HG02973 (cell line): Measurements from ENCODE around the gene TMEM30B.
"Not testable (repeated sequence)": the region's sequence is repeated elsewhere in the genome, so short reads cannot be mapped to it uniquely, and the experiment has no call there.

ENCODE experiments used
- ATAC-seq: cut with Tn5 transposase; IDR thresholded peaks from one replicate; pipeline ENCODE4 v1.9.1; 2021; ENCODE audit warnings: moderate library complexity; ENCODE audit not compliant: unreplicated experiment

TMEM30B gene

GRCh38 chr14:61281186-61281947 is at the start of gene TMEM30B:
Gene TMEM30B, minus strand, starts transcription at chr14:61281338. Its CDS starts 191 bp downstream, at chr14:61281147.
- ATAC-seq: no peak

- ATAC-seq: no peak
Observed at GRCh38 chr14:61330511-61330910, 49.4 kb upstream of the TMEM30B start.

GRCh38 chr14:61329478-61330051 is 48.4 kb upstream of the TMEM30B start:
- ATAC-seq: no peak

GRCh38 chr14:61328626-61329262 is 47.6 kb upstream of the TMEM30B start:
- ATAC-seq: no peak

- ATAC-seq: no peak
Observed at GRCh38 chr14:61326847-61327246, 45.7 kb upstream of the TMEM30B start.

- ATAC-seq: no peak
Observed at GRCh38 chr14:61326146-61326545, 45.0 kb upstream of the TMEM30B start.

GRCh38 chr14:61325166-61325565 is 44.0 kb upstream of the TMEM30B start:
- no peak for ATAC-seq

- no peak for ATAC-seq
Observed at GRCh38 chr14:61323970-61324369, 42.8 kb upstream of the TMEM30B start.

GRCh38 chr14:61322799-61323290 is 41.7 kb upstream of the TMEM30B start:
- no peak for ATAC-seq

- ATAC-seq: no peak
Observed at GRCh38 chr14:61322011-61322798, 41.1 kb upstream of the TMEM30B start.

- ATAC-seq: no peak
Observed at GRCh38 chr14:61321385-61322010, 40.4 kb upstream of the TMEM30B start, which contains the start of gene PRKCH. Gene PRKCH, plus strand, starts transcription at chr14:61321579. Its CDS starts 523 bp downstream, at chr14:61322102.

- no peak for ATAC-seq
Observed at GRCh38 chr14:61320806-61321384, 39.8 kb upstream of the TMEM30B start.

GRCh38 chr14:61320170-61320569 is 39.0 kb upstream of the TMEM30B start:
- ATAC-seq: not testable (repeated sequence)

GRCh38 chr14:61319706-61320105 is 38.6 kb upstream of the TMEM30B start:
- ATAC-seq: no peak

GRCh38 chr14:61319086-61319485 is 37.9 kb upstream of the TMEM30B start:
- no peak for ATAC-seq

- ATAC-seq: no peak
Observed at GRCh38 chr14:61315313-61315712, 34.2 kb upstream of the TMEM30B start.

- not testable (repeated sequence) for ATAC-seq
Observed at GRCh38 chr14:61308701-61309100, 27.6 kb upstream of the TMEM30B start.

GRCh38 chr14:61308198-61308597 is 27.1 kb upstream of the TMEM30B start:
- no peak for ATAC-seq

GRCh38 chr14:61304688-61305087 is 23.6 kb upstream of the TMEM30B start:
- no peak for ATAC-seq

- ATAC-seq: no peak
Observed at GRCh38 chr14:61300754-61301153, 19.6 kb upstream of the TMEM30B start.
